Right lobe of liver (tissue), 4 donors: ENCODE data around the gene PPP1R15B.

ENCODE experiments used
- POLR2A ChIP-seq: fragments of 450-650 bp; IDR thresholded peaks from one replicate; pipeline ENCODE4 v1.6.1; 2017; ENCODE audit warnings: antibody characterized with exemption, mild to moderate bottlenecking
- TF ChIP-seq, protein P1 (sequence below), 4 donors: fragments of 200-600 bp in 3 of 4; fragments of 450-650 bp in 1 of 4; IDR thresholded peaks; one replicate each; pipeline versions ENCODE4 v1.5.1 to v1.8.0; 2016 to 2022; ENCODE audit warnings: antibody characterized with exemption in 4 of 4, mild to moderate bottlenecking in 2 of 4
- donor health status: DM: no; HTN: no; CAD: no.
- donor health status: DM: no; HTN: no; CAD: no.
- donor health status: DM: no; HTN: yes; CAD: no.

GRCh38 chr1:204366759-204367158, 44.9 kb downstream of the PPP1R15B start:
- TF ChIP-seq, protein P1, sequence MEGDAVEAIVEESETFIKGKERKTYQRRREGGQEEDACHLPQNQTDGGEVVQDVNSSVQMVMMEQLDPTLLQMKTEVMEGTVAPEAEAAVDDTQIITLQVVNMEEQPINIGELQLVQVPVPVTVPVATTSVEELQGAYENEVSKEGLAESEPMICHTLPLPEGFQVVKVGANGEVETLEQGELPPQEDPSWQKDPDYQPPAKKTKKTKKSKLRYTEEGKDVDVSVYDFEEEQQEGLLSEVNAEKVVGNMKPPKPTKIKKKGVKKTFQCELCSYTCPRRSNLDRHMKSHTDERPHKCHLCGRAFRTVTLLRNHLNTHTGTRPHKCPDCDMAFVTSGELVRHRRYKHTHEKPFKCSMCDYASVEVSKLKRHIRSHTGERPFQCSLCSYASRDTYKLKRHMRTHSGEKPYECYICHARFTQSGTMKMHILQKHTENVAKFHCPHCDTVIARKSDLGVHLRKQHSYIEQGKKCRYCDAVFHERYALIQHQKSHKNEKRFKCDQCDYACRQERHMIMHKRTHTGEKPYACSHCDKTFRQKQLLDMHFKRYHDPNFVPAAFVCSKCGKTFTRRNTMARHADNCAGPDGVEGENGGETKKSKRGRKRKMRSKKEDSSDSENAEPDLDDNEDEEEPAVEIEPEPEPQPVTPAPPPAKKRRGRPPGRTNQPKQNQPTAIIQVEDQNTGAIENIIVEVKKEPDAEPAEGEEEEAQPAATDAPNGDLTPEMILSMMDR (IDR thresholded peaks at IDR 0.05) = peak; percentile 34 to 52 (median 50)
- TF ChIP-seq POLR2A = no peak
